ENCODE measurements around the gene FOXK2. TPM values are rescaled to one million over a fixed set of nuclear protein-coding genes. Genes with fewer than 3 reads are reported as not detected.

Gene FOXK2
- total RNA-seq, 1 experiment from 2014 or later: 57.7 TPM

- POLR2A ChIA-PET: interaction anchor here (0.6 kb wide), 1 partner anchor 37 kb away, joined by 3 read pairs; no protein-coding TSS in a partner anchor
- CTCF ChIA-PET: interaction anchor here (1.0 kb wide), 1 partner anchor 69 kb away, joined by 4 read pairs; the partner anchor contains the start of gene FN3KRP
- DNase-seq (ENCODE audit: low spot score) (peak; percentile 36), ATAC-seq (0 out of 2 replicates have a peak, but pooled peaks have one; percentile 3)
- H3K27ac Mint-ChIP-seq: peak overlapping the region; percentile 36; the same call in 1 of the 2 replicates
- peak overlapping the region; percentile 83 for H3K4me3 Mint-ChIP-seq
- H3K36me3 Mint-ChIP-seq: peaks cover 14% of the 10 kb centered on the region
- H3K4me1 Mint-ChIP-seq: peaks cover 17% of the 10 kb centered on the region
- TF ChIP-seq ZNF416 (CRISPR knock-in tag; IDR thresholded peaks at IDR 0.05): no peak
- no peak for TF ChIP-seq OVOL2 (CRISPR knock-in tag; IDR thresholded peaks at IDR 0.05; ENCODE audit: borderline replicate concordance)
- no peak for TF ChIP-seq GRHL2 (CRISPR knock-in tag; IDR thresholded peaks at IDR 0.05; ENCODE audit: insufficient replicate concordance, severe bottlenecking)
- H3K9me3 Mint-ChIP-seq: no peaks in the 10 kb centered on the region
- H3K27me3 Mint-ChIP-seq (ENCODE audit: low read depth): peaks cover 8% of the 10 kb centered on the region
Observed at GRCh38 chr17:82647593-82648164, 128.1 kb downstream of the FOXK2 start.

- Mint-ChIP-seq H3K4me3 (peak within 1 kb of the TSS; percentile 83), H3K4me1 (peaks cover 17% of the 10 kb centered on the region), H3K27me3 (ENCODE audit: low read depth) (peaks cover 8% of the 10 kb centered on the region), H3K36me3 (peaks cover 11% of the 10 kb centered on the region), H3K9me3 (no peaks in the 10 kb centered on the region), H3K27ac (peak within 1 kb of the TSS; percentile 36; the same call in 1 of the 2 replicates)
- CTCF ChIA-PET: interaction anchor here (1.0 kb wide), 1 partner anchor 68 kb away, joined by 4 read pairs; the partner anchor contains the start of gene FN3KRP
- ATAC-seq (peak; percentile 86), DNase-seq (ENCODE audit: low spot score) (peak; percentile 86)
- POLR2A ChIA-PET: interaction anchor here (0.6 kb wide), 1 partner anchor 38 kb away, joined by 3 read pairs; no protein-coding TSS in a partner anchor
- TF ChIP-seq ZBTB43 (CRISPR knock-in tag; IDR thresholded peaks at IDR 0.05): no peak
- TF ChIP-seq RELA (CRISPR knock-in tag; IDR thresholded peaks at IDR 0.05; ENCODE audit: borderline replicate concordance): no peak
- TF ChIP-seq ZNF281 (CRISPR knock-in tag; IDR thresholded peaks at IDR 0.05): no peak
- TF ChIP-seq TEAD4 (CRISPR knock-in tag; IDR thresholded peaks at IDR 0.05): no peak
- 0 out of 2 replicates have a peak, but pooled peaks have one; percentile 49 for TF ChIP-seq USF1 (CRISPR knock-in tag; IDR thresholded peaks at IDR 0.05)
- peak; percentile 70; the same call in 1 of the 2 replicates for TF ChIP-seq JUN (CRISPR knock-in tag; IDR thresholded peaks at IDR 0.05)
- TF ChIP-seq ZBTB21 (CRISPR knock-in tag; IDR thresholded peaks at IDR 0.05; ENCODE audit: borderline replicate concordance): 0 out of 2 replicates have a peak, but pooled peaks have one; percentile 66
- TF ChIP-seq ZNF416 (CRISPR knock-in tag; IDR thresholded peaks at IDR 0.05): 0 out of 2 replicates have a peak, but pooled peaks have one; percentile 19
- no peak for TF ChIP-seq ZNF425 (CRISPR knock-in tag; conservative IDR thresholded peaks at IDR 0.05)
- 0 out of 2 replicates have a peak, but pooled peaks have one; percentile 36 for TF ChIP-seq ELF4 (CRISPR knock-in tag; IDR thresholded peaks at IDR 0.05; ENCODE audit: low read depth)
- no peak for TF ChIP-seq MLX (CRISPR knock-in tag; IDR thresholded peaks at IDR 0.05)
- no peak for TF ChIP-seq ZNF317 (CRISPR knock-in tag; IDR thresholded peaks at IDR 0.05; ENCODE audit: borderline replicate concordance, low read depth)
- no peak for TF ChIP-seq ZNF396 (CRISPR knock-in tag; IDR thresholded peaks at IDR 0.05; ENCODE audit: borderline replicate concordance)
- TF ChIP-seq FOXJ3 (CRISPR knock-in tag; IDR thresholded peaks at IDR 0.05; ENCODE audit: borderline replicate concordance): no peak
- no peak for TF ChIP-seq SMAD3 (CRISPR knock-in tag; IDR thresholded peaks at IDR 0.05; ENCODE audit: borderline replicate concordance)
- no peak for TF ChIP-seq NFATC4 (CRISPR knock-in tag; IDR thresholded peaks at IDR 0.05)
- TF ChIP-seq HMGA2 (CRISPR knock-in tag; IDR thresholded peaks at IDR 0.05): no peak
- no peak for TF ChIP-seq NR3C1 (CRISPR knock-in tag; conservative IDR thresholded peaks at IDR 0.05; ENCODE audit: low read depth)
- no peak for TF ChIP-seq ZMAT4 (CRISPR knock-in tag; IDR thresholded peaks at IDR 0.05)
- no peak for TF ChIP-seq CDX4 (CRISPR knock-in tag; IDR thresholded peaks at IDR 0.05; ENCODE audit: borderline replicate concordance)
Observed at GRCh38 chr17:82648165-82648668, 128.7 kb downstream of the FOXK2 start, which contains the start of gene WDR45B. TSS of gene WDR45B (minus strand) at chr17:82648444. CDS start at chr17:82648340, 104 bp downstream.

All from WTC11 (cell line).